Measurements from ENCODE around the gene FEM1A. TPM values are rescaled to one million over a fixed set of nuclear protein-coding genes. Genes with fewer than 3 reads are reported as not detected.

The FEM1A gene
- total and polyA plus RNA-seq, 10 of the 15 experiments (the other 5 are each of a cell fraction or from before 2014, with no cell fraction given), result 0.27 to 17.4 (median 3.8) TPM

DNA sequence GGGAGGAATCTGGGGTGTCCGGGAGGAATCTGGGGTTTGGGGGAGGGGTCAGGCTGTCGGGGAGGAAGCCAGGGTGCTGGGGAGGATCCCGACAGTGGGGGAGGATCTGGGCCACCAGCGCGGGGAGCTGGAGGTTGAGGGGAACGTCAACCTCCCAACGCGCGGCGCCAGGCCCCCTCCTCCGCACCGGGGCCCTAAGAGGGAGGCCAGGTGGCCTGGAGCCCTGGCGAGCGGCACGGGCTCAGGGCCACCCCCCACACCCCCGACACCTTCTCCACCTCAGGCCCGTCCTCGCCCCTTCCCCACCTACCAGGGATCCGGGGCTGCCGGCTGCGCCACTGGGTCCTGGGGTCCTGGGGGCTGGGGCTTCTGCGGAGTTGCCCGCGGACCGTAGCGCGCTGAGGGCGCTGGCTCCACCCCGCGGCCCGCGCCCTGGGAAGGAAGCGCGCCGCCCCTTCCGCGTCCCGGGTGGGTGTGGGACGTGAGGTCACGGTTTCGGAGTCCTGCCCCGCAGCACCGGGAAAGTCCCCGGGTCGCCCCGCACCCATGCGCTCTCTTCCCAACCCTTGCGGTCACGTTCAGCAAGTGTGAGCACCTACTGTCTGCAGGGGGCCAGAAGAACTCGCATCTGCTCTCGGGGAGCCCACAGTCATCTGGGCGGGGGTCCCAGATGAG is 39.9 kb downstream of the FEM1A start, which contains the start of gene TICAM1 (continued):
- TF ChIP-seq, protein P1, sequence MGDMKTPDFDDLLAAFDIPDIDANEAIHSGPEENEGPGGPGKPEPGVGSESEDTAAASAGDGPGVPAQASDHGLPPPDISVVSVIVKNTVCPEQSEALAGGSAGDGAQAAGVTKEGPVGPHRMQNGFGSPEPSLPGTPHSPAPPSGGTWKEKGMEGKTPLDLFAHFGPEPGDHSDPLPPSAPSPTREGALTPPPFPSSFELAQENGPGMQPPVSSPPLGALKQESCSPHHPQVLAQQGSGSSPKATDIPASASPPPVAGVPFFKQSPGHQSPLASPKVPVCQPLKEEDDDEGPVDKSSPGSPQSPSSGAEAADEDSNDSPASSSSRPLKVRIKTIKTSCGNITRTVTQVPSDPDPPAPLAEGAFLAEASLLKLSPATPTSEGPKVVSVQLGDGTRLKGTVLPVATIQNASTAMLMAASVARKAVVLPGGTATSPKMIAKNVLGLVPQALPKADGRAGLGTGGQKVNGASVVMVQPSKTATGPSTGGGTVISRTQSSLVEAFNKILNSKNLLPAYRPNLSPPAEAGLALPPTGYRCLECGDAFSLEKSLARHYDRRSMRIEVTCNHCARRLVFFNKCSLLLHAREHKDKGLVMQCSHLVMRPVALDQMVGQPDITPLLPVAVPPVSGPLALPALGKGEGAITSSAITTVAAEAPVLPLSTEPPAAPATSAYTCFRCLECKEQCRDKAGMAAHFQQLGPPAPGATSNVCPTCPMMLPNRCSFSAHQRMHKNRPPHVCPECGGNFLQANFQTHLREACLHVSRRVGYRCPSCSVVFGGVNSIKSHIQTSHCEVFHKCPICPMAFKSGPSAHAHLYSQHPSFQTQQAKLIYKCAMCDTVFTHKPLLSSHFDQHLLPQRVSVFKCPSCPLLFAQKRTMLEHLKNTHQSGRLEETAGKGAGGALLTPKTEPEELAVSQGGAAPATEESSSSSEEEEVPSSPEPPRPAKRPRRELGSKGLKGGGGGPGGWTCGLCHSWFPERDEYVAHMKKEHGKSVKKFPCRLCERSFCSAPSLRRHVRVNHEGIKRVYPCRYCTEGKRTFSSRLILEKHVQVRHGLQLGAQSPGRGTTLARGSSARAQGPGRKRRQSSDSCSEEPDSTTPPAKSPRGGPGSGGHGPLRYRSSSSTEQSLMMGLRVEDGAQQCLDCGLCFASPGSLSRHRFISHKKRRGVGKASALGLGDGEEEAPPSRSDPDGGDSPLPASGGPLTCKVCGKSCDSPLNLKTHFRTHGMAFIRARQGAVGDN (IDR thresholded peaks at IDR 0.05), result peak; percentile 46; the same call in 1 of the 2 replicates
- TF ChIP-seq, protein P2, sequence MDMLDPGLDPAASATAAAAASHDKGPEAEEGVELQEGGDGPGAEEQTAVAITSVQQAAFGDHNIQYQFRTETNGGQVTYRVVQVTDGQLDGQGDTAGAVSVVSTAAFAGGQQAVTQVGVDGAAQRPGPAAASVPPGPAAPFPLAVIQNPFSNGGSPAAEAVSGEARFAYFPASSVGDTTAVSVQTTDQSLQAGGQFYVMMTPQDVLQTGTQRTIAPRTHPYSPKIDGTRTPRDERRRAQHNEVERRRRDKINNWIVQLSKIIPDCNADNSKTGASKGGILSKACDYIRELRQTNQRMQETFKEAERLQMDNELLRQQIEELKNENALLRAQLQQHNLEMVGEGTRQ (IDR thresholded peaks at IDR 0.05; ENCODE audit: borderline replicate concordance, low read depth, low read length), result no peak
- TF ChIP-seq, protein P3, sequence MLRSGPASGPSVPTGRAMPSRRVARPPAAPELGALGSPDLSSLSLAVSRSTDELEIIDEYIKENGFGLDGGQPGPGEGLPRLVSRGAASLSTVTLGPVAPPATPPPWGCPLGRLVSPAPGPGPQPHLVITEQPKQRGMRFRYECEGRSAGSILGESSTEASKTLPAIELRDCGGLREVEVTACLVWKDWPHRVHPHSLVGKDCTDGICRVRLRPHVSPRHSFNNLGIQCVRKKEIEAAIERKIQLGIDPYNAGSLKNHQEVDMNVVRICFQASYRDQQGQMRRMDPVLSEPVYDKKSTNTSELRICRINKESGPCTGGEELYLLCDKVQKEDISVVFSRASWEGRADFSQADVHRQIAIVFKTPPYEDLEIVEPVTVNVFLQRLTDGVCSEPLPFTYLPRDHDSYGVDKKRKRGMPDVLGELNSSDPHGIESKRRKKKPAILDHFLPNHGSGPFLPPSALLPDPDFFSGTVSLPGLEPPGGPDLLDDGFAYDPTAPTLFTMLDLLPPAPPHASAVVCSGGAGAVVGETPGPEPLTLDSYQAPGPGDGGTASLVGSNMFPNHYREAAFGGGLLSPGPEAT (IDR thresholded peaks at IDR 0.05; ENCODE audit: low read depth), result peak; percentile 84
- TF ChIP-seq, protein P4, sequence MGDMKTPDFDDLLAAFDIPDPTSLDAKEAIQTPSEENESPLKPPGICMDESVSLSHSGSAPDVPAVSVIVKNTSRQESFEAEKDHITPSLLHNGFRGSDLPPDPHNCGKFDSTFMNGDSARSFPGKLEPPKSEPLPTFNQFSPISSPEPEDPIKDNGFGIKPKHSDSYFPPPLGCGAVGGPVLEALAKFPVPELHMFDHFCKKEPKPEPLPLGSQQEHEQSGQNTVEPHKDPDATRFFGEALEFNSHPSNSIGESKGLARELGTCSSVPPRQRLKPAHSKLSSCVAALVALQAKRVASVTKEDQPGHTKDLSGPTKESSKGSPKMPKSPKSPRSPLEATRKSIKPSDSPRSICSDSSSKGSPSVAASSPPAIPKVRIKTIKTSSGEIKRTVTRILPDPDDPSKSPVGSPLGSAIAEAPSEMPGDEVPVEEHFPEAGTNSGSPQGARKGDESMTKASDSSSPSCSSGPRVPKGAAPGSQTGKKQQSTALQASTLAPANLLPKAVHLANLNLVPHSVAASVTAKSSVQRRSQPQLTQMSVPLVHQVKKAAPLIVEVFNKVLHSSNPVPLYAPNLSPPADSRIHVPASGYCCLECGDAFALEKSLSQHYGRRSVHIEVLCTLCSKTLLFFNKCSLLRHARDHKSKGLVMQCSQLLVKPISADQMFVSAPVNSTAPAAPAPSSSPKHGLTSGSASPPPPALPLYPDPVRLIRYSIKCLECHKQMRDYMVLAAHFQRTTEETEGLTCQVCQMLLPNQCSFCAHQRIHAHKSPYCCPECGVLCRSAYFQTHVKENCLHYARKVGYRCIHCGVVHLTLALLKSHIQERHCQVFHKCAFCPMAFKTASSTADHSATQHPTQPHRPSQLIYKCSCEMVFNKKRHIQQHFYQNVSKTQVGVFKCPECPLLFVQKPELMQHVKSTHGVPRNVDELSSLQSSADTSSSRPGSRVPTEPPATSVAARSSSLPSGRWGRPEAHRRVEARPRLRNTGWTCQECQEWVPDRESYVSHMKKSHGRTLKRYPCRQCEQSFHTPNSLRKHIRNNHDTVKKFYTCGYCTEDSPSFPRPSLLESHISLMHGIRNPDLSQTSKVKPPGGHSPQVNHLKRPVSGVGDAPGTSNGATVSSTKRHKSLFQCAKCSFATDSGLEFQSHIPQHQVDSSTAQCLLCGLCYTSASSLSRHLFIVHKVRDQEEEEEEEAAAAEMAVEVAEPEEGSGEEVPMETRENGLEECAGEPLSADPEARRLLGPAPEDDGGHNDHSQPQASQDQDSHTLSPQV (IDR thresholded peaks at IDR 0.05), result no peak
- no peak for TF ChIP-seq POU2F2 (IDR thresholded peaks at IDR 0.05; ENCODE audit: borderline replicate concordance, low read depth, low read length)
- TF ChIP-seq STAT3 (IDR thresholded peaks at IDR 0.05; ENCODE audit: low read depth, low read length), result no peak
- TF ChIP-seq CEBPB (IDR thresholded peaks at IDR 0.05; ENCODE audit: borderline replicate concordance in 1 of 2, low read depth in 2 of 2, low read length in 2 of 2), result no peak
- TF ChIP-seq MTA3 (IDR thresholded peaks at IDR 0.05; ENCODE audit: borderline replicate concordance, low read length), result no peak
- TF ChIP-seq CHD4 (IDR thresholded peaks at IDR 0.05), result no peak
- TF ChIP-seq NBN (IDR thresholded peaks at IDR 0.05), result peak; percentile 35; the same call in 1 of the 2 replicates
- TF ChIP-seq HCFC1 (IDR thresholded peaks at IDR 0.05; ENCODE audit: low read length), result no peak
- TF ChIP-seq, protein P5, sequence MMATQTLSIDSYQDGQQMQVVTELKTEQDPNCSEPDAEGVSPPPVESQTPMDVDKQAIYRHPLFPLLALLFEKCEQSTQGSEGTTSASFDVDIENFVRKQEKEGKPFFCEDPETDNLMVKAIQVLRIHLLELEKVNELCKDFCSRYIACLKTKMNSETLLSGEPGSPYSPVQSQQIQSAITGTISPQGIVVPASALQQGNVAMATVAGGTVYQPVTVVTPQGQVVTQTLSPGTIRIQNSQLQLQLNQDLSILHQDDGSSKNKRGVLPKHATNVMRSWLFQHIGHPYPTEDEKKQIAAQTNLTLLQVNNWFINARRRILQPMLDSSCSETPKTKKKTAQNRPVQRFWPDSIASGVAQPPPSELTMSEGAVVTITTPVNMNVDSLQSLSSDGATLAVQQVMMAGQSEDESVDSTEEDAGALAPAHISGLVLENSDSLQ (IDR thresholded peaks at IDR 0.05), result no peak
- peak; percentile 72 for TF ChIP-seq CBFB (IDR thresholded peaks at IDR 0.05; ENCODE audit: low read depth)
- TF ChIP-seq, protein P6, sequence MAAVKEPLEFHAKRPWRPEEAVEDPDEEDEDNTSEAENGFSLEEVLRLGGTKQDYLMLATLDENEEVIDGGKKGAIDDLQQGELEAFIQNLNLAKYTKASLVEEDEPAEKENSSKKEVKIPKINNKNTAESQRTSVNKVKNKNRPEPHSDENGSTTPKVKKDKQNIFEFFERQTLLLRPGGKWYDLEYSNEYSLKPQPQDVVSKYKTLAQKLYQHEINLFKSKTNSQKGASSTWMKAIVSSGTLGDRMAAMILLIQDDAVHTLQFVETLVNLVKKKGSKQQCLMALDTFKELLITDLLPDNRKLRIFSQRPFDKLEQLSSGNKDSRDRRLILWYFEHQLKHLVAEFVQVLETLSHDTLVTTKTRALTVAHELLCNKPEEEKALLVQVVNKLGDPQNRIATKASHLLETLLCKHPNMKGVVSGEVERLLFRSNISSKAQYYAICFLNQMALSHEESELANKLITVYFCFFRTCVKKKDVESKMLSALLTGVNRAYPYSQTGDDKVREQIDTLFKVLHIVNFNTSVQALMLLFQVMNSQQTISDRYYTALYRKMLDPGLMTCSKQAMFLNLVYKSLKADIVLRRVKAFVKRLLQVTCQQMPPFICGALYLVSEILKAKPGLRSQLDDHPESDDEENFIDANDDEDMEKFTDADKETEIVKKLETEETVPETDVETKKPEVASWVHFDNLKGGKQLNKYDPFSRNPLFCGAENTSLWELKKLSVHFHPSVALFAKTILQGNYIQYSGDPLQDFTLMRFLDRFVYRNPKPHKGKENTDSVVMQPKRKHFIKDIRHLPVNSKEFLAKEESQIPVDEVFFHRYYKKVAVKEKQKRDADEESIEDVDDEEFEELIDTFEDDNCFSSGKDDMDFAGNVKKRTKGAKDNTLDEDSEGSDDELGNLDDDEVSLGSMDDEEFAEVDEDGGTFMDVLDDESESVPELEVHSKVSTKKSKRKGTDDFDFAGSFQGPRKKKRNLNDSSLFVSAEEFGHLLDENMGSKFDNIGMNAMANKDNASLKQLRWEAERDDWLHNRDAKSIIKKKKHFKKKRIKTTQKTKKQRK (IDR thresholded peaks at IDR 0.05; ENCODE audit: low read depth, low read length), result no peak

Measured in GM12878 (cell line).